ENCODE data around the gene SLC16A14. TPM values are rescaled to one million over a fixed set of nuclear protein-coding genes. Genes with fewer than 3 reads are reported as not detected.

Gene SLC16A14
- total RNA-seq, 4 donors from 2014 or later: 5.2 to 9.9 (median 7.9) TPM

DNA sequence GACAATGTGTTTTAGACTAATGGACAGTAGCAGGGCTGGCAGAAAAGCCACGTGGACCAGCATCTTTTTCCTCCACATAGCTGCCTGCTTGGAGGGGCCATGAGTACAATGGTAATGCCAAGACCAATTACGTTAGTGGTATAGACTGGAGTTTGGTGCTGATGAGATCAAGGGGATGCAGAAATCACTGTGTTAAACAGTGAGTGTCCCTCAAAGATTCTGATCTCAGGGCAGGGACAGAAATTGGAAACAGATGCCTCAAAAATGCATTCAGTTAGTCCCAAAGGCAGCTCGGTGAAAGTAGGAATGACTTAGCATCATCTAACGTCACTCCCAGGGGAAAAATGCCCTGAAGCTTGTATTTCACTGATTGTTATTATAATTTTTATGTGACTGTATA lies 72.4 kb downstream of the SLC16A14 start:
- no peak overlapping the region for H3K4me3 ChIP-seq (ENCODE audit: low read depth, poor library complexity, severe bottlenecking)
- WGBS, 2 donors: 62 to 67% methylated on average over 4 of the region's 4 CpGs
- TF ChIP-seq CTCF (IDR thresholded peaks at IDR 0.05): no peak
- TF ChIP-seq POLR2A (IDR thresholded peaks at IDR 0.05): no peak
- intact Hi-C loops (cut with DNase I; ENCODE audit: low total_unique reads): no loop called here
- no peak for DNase-seq (ENCODE audit: low spot score in 2 of 2)

DNA sequence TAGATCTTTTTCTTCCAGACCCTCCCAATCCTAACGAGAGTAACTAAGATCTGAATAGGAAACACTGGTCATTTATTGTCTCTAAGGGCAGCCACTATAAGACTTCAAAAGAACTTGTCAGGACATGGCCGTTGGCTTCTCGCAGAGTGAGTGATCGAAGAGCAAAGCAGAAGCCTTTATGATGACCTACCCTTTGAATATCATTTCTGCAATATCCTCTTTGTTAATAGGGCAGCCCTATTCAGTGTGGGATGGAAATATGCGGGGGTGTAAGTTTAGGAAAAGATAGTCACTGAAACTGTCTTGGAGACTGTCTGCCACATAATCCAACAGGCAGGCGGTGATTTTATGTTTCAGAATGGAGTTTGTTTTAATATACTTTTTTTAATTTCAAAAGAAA lies 75.5 kb downstream of the SLC16A14 start:
- DNase-seq (ENCODE audit: low spot score in 2 of 2): no peak
- intact Hi-C loops (cut with DNase I; ENCODE audit: low total_unique reads): no loop called here
- TF ChIP-seq POLR2A (IDR thresholded peaks at IDR 0.05) (no peak), CTCF (IDR thresholded peaks at IDR 0.05) (no peak)
- no peak overlapping the region for H3K4me3 ChIP-seq (ENCODE audit: low read depth, poor library complexity, severe bottlenecking)
- WGBS, 2 donors: 85 to 86% methylated on average over 6 of the region's 6 CpGs

Other genes with a start within 250 kb of the SLC16A14 start
- 100 to 1,000 TPM; 112 to 156 (median 129) TPM for gene TRIP12, start 146.9 kb downstream of the SLC16A14 start, total RNA-seq
- 1 to 10 TPM; 3.4 to 6.8 (median 5.4) TPM for gene FBXO36, start 146.4 kb downstream of the SLC16A14 start, total RNA-seq
- 10 to 100 TPM; 12.9 to 23.8 (median 19.1) TPM for gene SP110, start 151.1 kb upstream of the SLC16A14 start, total RNA-seq
- gene SP140, start 156.8 kb upstream of the SLC16A14 start, total RNA-seq: 1 to 10 TPM in 3 of 4 donors, not detected in 1; 1.3 to 2.4 (median 1.4) TPM